NCI-H510A treated with DMSO at 0.1 percent for 48 hours (cell line): ENCODE results near the gene TLE2.
"Not testable (repeated sequence)": the region's sequence is repeated elsewhere in the genome, so short reads cannot be mapped to it uniquely, and the experiment has no call there.

ENCODE experiments used
- DNase-seq: peaks from one replicate; lab custom pipeline; 2025; lab: John Stamatoyannopoulos, UW

Gene TLE2

GRCh38 chr19:3012621-3013262 lies 16.3 kb downstream of the TLE2 start:
- no peak for DNase-seq

DNA sequence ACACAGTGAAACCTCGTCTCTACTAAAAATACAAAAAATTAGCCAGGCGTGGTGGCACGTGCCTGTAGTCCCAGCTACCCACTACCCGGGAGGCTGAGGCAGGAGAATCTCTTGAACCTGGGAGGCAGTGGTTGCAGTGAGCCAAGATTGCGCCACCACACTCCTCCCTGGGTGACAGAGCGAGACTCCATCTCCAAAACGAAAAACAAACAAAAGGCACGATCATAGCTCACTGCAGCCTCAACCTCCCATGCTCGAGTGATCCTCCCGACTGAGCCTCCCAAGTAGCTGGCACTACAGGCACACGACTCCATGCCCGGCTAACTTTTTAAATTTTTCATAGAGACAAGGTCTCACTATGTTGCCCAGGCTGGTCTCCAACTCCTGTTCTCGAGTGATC lies 17.0 kb downstream of the TLE2 start:
- DNase-seq = not testable (repeated sequence)

- no peak for DNase-seq
Measured at GRCh38 chr19:3010871-3011270, 18.2 kb downstream of the TLE2 start.

DNA sequence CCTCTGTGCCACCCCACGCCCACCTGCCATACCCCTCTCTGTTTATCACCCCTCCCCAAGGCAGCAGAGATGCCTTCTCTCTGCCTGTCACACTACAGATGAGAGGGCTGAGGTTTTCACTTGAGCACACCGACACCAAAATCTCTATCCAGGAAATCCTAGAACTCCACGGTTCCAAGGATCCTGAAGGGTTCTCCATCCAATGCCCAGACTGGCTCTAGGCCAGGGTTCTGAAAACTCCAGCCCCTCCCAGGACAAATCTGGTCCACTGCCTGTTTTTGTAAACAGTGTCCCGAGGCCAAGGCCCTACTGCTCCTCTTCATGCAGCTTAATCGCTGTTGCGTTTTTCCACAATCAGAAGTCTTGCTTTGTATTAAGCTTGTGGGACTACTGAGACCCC lies 20.1 kb downstream of the TLE2 start:
- DNase-seq = no peak

GRCh38 chr19:3007975-3008374 lies 21.1 kb downstream of the TLE2 start:
- no peak for DNase-seq

DNA sequence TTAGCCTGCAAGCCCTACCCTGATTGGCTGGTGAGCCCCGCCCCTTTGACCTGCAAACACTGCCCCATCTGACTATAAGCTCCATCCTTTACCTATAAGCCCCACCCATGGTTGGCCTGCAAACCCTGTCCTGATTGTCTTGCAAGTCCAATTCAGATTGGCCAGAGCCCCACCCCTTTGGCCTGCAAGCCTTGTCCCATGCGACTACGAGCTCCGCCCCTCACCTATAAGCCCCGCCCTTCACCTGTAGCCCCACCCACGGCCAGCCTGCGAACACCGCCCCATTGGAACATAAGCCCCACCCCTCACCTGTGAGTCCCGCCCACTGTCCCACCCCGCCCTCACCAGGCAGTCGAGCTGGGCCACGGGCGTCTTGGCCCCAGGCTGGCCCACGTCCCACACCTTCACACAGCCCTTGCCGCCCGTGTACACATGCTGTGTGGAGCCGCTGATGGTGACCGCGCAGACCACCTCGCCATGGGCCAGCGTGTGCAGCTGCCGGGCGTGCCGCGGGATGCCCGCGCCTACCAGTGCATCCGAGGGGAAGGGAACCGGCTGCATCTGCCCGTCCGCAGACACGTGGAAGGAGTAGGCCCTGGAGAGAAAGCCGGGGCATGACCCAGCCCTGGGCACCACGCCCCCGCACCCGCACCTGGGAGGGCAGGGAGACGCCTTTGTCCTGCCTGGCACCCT lies 22.9 kb downstream of the TLE2 start:
- DNase-seq = no peak

GRCh38 chr19:3005345-3005744 lies 23.7 kb downstream of the TLE2 start:
- DNase-seq = no peak

GRCh38 chr19:3004522-3004921 lies 24.6 kb downstream of the TLE2 start:
- DNase-seq = no peak

DNA sequence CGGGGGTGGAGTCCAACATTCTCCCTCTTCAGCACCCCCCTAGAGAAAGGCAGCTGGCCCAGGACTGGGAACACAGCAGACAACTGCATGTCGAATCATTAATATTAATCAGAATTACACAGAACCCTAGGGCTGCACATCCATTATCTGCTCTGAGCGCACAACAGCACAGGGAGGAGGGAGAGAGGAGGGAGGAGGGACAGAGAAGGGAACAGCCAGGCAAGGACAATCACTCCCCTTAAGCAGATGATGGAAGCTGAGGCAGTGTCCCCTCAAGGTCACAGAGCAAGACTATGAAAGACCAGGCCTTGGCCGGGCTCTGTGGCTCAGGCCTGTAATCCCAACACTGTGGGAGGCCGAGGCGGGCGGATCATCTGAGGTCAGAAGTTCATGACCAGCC lies 26.0 kb downstream of the TLE2 start:
- no peak for DNase-seq

- no peak for DNase-seq
Measured at GRCh38 chr19:3001235-3001800, 27.8 kb downstream of the TLE2 start.

- DNase-seq = no peak
Measured at GRCh38 chr19:2998642-2999041, 30.4 kb downstream of the TLE2 start.

DNA sequence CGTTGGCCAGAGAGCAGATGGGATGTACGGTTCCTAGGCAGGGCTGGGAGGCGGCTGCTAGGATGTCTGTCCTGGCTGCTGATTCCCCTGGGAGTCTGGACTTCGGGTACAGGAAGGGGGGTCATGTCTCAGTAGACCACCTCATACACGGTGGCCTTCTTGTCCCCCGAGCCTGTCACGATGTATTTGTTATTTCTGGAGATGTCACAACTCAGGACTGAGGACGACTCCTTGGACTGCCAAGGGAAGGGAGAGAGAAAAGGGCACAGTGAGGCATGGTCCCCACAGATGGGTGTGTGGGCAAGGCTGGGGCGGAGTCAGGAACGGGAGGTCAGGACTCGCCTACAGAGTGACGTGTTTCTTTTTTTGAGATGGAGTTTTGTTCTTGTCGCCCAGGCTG lies 31.4 kb downstream of the TLE2 start:
- DNase-seq = no peak

DNA sequence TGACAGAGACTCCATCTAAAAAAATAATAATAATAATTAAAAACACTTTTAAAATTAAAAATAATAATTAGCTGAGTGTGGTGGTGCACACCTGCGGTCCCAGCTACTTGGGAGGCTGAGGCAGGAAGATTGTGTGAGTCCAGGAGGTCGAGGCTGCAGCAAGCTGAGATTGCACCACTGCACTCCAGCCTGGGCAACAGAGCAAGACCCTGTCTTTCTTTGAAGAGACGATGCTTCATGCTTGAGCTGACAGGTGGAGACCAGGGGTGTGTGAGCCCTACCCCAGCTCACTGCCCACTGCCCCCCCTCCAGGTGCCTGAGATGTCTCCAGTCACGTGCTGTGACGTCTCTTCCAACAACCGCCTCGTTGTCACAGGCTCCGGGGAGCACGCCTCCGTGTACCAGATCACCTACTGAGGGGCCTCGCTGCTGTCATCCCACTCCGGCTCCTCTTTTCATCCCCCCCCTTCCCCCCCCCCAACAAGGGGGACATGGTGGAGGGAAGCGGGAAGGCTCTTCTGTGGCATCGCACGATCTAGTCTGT lies 34.4 kb downstream of the TLE2 start:
- no peak for DNase-seq

DNA sequence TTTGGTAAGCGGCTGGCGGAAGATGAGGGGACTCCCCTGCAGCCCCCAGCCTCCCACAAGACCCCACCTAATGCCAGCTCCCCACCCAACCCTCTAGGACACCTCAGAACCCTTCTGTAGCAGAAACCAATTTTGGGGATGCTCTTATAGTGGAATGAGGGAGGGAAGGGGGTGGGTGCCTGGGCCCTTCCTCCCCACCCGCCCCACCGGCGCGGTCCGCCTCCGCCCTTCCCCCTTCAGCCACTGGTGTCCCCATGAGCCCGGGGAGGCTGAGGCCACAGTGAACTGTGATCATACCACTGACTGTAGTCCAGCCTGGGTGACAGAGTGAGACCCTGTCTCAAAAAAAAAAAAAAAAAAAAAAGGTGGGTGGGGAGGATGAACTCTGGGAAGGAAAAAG lies 35.5 kb downstream of the TLE2 start:
- DNase-seq = no peak

DNA sequence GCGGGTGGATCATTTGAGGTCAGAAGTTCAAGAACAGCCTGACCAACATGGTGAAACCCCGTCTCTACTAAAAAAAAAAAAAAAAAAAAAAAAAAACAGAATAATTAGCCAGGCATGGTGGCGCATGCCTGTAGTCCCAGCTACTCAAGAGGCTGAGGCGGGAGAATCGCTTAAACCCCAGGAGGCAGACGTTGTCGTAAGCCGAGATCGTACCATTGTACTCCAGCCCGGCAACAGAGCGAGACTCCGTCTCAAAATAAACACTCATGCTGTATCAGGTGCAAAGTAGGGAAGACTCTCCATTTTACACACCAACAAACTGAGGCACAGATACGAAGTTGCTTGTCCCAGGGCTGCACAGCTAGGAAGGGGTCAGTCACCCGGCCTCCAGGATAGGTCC lies 36.1 kb downstream of the TLE2 start:
- DNase-seq = no peak

GRCh38 chr19:2992333-2992732 lies 36.7 kb downstream of the TLE2 start:
- not testable (repeated sequence) for DNase-seq

- no peak for DNase-seq
Measured at GRCh38 chr19:2989236-2989946, 39.7 kb downstream of the TLE2 start.

DNA sequence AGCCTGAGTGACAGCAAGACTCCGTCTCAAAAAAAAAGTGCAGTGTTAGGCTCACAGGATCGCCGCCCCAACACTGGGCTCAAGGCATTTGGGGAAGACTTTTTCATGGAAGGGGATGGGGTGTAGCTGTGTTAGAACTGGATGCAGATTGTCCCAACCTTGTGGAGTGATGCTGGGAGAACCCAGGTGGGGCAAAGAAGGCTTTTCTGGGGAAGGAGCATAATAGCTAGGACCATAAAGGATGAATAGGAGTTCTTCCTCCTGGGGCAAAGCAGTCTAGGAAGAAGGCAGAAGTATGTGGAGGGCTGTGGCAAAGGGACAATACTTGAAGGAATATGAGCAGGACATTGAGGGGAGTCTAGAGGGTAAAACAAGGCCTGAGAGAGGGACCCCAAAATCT lies 40.5 kb downstream of the TLE2 start:
- no peak for DNase-seq

- no peak for DNase-seq
Measured at GRCh38 chr19:2987797-2988196, 41.3 kb downstream of the TLE2 start.

DNA sequence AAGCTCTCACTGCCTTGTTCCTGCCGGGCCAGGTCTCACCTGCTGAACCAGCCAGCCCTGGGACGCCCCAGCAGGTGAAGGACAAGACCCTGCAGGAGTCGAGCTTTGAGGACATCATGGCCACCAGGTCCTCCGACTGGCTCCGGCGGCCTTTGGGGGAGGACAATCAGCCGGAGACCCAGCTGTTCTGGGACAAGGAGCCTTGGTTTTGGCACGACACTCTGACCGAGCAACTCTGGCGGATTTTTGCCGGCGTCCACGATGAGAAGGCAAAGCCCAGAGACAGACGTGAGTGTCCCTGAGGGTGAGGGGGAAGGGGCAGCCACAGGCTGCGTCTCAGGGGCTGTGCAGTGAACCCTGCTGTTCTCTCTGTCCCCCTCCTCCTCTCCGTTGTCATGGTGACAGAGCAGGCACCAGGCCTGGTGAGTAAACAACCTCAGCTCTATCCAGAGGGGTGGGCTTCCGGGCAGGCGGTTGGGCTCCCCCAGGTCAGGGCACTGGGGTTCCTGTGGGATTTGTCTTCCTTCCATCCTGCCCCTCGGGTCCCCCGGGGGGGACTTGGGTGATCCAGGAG lies 42.0 kb downstream of the TLE2 start:
- no peak for DNase-seq

DNA sequence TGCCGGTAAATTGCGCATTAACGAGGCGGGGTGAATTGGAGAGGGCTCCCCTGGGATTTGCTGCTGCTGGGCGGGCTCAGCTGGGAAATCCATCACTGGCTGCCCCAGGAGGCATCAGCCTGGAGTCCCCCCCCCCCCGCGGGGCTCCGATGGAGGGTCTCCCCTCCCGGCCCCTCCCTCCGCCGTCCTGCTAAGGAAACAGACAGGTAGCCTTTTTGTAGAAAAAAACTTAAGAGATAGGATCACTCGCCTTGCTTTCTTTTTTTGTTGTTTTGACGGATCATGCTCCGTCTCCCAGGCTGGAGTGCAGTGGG lies 44.9 kb downstream of the TLE2 start:
- no peak for DNase-seq

DNA sequence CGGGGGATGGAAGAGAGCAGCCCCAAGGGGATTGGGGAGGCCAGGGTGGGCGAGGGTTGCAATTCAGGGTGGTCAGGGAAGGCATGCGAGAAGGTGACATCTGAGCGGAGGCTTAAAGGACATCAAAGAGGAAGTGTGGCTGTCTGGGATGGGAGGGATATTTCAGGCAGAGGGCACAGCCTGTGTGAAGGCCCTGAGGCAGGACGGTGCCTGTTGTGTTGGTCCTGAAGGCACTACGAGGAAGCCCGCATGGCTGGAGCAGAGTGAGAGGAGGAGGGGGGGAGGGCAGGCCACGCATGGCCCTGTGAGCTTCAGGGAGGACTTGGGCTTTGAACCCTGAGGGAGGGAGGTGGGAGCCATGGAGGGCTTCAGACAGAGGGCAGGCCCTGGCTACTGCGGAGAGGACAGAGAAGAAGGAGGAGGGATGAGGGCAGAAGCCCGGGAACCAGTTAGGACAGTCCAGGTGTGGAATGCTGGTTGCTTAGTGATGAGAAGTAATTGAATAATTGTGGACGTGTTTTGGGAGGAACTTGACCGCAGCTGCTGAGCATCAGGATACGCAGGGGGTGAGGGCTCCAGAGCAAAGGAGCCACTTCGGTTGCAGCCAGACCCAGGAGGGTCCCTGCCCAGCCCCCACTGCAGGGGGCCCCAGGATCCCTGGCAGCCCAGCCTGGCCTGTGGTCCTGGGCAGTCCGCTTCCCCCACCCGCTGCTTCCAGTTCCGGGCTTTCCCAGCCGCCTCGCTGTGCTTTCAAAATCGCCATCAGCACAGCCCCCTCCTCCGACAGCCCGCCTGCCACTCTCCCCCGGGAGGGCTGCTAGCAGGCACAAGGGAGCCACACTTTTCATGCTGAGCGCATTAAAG lies 45.5 kb downstream of the TLE2 start:
- peak; percentile 50 for DNase-seq
